Stimulated activated naive CD4-positive, alpha-beta T cell treated with Interleukin-2 at 50 U/mL for 16 hours (primary cell): ENCODE data around the gene SLC25A38.
"Not testable (repeated sequence)": the region's sequence is repeated elsewhere in the genome, so short reads cannot be mapped to it uniquely, and the experiment has no call there.

ENCODE experiments used
- DNase-seq: peaks from one replicate; lab custom pipeline; 2025; lab: John Stamatoyannopoulos, UW

Gene SLC25A38

DNA sequence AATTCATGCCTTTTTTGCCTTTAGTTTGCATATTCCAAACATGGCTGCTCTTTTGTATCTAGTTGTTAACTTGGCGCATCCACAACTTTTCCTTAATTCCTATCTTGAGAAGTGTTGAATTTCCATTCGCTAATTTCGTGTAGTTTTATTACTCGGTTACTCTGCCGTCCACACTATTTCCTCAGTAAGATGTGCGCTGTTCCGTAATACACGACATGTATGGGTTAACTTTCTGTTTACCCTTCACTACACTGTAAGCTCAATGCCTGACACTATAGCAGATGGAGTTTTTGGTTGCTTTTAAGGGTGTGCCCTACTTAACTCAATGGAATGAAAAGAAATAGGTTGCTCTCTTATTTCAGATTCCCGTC is 24.1 kb downstream of the SLC25A38 start:
- DNase-seq, result no peak

DNA sequence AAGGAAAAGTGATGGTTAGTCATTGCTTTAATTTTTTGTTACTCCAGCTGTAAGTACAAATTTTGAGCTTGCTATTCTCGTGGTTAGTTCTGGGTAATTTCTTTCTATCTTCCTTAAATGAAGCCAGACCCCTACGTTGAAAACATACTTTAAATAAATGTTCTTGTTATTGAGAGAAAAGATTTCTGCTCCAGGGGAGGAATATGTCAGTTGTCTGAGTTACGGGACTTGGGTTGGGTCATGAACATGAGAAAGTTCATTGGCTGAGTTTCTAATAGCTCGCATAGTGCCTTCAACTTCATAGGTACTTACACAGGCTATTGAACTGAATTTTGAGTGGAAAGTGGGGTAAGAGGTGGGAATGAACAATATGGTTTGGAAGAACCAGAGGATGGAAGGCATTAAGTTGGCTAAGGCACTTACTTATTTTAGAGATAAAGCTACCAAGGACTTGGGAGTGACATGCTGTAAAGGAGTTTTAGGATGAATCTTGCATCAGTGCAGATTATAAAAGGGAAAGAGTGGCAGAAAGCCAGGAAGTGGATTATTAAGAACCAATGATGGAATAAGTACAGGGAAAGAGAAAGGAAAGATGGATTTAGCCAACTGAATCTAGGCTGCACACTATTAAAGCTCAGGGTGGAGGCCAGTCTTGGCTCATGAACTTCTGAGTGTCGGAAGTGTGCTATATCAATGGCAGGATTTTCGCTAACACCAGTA is 24.8 kb downstream of the SLC25A38 start:
- no peak for DNase-seq

DNA sequence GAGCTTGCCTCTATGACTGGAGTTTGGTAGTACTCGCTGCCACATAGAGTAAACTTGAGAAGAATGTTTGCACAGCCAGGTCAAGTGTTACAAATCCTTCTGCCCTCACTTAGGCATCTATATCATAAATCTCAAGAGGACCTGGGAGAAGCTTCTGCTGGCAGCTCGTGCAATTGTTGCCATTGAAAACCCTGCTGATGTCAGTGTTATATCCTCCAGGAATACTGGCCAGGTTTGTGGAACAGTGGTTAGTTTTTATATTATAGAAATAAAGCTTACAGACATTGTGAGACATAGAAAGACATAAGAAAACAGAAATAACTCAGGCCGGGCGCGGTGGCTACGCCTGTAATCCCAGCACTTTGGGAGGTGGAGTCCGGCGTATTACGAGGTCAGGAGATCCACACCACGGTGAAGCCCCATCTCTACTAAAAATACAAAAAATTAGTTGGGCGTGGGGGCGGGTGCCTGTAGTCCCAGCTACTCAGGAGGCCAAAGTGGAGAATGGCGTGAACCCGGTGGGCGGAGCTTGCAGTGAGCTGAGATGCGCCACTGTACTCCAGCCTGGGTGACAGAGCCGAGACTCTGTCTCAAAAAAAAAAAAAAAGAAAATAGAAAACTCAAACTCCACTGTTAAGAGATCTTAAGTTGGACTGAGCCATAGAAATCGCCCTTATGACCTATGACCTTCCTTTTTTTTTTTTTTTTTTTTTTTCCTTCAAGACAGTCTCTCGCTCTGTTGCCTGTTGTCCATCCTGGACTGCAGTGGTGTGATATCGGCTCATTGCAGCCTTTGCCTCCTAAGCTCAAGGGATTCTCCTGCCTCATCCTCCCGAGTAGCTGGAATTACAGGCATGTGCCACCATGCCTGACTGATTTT is 25.6 kb downstream of the SLC25A38 start:
- DNase-seq, result peak; percentile 59

DNA sequence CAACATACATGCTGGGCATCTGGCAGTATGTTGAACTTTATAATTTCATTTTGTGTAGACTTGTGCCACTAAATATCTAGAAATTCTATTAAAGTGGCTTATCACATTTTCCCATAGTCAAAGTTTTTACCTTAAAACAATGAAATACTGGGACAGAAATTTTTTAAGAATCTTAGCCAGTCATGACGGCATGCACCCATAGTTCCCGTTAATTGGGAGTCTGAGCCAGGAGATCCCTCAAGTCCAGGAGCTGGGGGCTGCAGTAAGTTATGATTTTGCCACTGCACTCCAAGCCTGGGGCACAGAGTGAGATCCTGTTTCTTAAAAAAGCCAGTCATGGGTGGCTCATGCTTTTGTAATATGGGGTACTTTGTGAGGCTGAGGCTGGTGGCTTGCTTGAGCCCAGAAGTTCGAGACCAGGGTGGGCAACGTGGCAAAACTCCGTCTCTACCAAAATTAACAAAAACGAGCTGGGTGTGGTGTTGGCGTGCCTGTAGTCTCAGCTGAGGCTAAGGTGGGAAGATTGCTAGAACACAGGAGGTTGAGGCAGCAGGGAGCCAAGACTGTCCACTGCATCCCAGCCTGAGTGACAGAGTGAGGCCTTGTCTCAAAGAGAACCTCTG is 26.5 kb downstream of the SLC25A38 start:
- DNase-seq, result no peak

DNA sequence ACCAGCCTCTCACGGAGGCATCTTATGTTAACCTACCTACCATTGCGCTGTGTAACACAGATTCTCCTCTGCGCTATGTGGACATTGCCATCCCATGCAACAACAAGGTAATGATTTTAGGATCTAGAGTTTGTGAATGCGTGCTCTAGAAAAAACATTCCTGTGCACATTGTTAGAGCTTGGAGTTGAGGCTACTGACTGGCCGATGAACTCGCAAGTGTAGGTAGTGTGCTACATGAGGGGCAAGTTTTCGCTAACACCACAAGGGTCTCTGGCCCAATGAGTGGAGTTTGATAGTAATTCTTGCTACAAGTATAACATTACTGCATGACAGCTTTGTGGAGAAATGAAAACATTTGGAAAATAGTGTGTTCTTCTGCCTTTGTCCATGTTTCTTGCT is 27.7 kb downstream of the SLC25A38 start:
- DNase-seq, result no peak

DNA sequence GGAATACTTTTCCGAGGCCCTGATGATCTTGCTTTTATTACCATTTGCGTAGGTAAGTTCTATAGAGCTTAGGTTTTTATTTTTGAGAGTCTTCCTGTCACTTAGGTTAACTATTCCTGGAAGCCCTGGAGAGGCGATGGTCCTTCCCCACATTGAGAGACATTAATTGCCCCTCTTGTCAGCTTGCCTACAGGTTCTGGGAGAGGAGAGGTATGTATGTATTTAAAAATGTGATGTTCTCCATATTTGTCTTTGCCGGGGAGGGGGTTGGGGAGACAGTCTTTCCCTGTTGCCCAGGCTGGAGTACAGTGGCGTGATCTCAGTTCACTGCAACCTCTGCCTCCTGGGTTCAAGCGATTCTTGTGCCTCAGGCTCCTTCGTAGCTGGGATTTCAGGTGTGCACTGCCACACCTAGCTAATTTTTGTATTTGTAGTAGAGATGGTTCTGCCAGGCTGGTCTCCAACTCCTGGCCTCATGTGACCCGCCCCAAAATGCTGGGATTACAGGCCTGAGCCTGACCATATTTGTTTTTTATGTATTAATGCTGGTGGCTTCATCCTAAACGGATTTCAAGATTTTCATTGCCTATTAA is 29.6 kb downstream of the SLC25A38 start:
- DNase-seq, result no peak

DNA sequence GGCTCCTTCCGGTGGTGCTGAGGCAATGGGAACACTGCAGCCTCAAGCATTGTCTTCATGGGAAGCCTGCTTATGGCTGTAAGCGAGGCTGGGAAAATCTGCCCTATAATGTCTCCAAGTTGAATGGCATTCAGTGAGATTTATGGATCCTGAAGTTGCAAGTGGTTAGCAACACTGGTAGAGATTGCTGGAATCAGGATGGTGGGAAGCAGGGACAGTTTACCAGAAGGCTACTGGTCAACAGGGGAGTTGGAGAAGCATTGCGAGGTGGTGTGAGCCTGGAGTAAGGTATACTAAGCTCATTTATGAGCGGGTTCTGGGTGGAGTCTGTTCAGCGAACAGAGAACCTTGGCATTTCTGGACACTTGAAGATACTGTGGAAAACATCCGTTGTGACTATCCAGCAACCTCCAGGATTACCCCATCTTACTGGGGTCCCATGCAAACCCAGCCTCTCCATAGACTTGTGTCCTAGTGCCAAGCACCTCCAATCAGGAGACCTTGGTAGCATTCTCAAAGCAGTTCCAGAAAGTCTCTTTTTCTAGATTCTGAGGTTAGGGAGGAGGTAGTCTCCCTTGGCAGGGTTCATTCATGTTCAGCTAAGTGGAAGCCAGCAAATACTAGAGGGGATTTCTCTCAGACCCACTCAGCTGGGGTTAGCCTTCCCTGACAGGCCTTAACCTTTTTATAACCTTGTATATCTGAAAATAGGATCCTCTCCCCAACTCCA is 30.7 kb downstream of the SLC25A38 start:
- DNase-seq, result no peak

DNA sequence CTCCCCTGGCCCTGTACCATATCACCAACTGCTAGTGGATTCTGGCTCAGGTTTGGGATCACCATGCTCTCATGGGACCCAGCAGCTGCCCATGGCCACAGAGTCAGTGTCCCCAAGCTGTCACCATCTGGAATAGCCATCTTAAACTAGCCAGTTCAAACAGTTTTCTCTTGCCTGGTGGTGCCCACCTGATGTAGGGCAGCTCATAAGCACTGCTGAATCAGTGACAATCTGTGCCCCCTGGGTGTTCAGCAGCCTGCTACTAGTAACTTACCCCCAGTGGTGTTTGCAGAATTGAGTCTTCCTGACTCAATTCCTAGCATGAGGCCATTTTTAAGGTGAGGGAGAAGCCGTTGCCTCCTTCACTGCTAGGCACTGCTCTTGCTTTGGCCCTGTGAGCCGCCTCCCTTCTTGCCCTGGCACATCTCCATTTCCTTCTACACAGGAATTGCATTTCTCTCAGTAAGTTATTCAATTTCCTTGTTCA is 31.3 kb downstream of the SLC25A38 start:
- no peak for DNase-seq

DNA sequence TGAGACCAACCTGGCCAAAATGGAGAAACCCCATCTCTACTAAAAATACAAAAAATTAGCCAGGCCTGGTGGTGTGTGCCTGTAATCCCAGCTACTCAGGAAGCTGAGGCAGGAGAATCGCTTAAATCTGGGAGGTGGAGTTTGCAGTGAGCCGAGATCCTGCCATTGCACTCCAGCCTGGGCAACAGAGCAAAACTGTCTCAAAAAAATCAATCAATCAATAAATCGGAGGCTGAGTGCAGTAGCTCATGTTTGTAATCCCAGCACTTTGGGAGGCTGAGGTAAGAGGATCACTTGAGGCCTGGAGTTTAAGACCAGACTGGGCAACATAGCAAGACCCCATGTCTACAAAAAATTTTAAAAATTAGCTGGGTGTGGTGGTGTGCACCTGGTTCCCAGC is 32.1 kb downstream of the SLC25A38 start:
- DNase-seq, result not testable (repeated sequence)

DNA sequence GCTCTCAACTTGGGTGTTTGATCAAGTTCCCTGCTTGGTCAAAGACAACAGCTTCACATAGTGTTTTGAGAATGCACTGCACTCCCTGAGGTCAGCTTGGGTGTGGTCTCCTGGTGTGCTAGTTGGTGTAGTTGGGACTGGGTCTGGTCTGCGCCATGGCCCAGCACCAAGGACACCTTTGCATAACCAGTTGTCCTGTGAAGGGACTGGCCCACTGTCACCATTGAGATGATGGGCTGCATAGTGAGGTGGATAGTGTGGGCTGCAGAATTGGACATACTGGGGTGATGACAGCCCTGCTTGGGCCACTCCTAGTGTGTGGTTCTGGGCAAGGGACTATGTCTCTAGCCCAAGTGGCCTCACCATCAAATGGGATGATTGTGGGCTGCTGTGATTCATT is 32.8 kb downstream of the SLC25A38 start:
- DNase-seq, result peak; percentile 14

DNA sequence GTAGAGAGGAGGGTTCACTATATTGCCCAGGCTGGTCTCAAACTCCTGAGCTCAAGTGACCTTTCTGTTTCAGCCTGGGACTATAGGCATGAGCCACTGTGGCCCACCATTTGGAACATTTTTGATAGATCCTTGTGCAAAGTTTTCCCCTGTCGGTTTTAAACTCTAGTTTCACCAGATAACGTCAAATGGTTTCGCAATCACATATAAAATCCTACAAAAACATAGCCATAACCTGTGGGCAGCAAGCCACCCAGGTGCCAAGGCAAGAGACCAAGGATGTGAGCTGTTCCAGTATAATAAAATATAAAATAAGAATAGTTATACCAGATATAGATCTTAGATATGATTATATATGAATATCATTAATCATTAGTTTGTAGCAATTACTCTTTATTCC is 33.8 kb downstream of the SLC25A38 start:
- not testable (repeated sequence) for DNase-seq

DNA sequence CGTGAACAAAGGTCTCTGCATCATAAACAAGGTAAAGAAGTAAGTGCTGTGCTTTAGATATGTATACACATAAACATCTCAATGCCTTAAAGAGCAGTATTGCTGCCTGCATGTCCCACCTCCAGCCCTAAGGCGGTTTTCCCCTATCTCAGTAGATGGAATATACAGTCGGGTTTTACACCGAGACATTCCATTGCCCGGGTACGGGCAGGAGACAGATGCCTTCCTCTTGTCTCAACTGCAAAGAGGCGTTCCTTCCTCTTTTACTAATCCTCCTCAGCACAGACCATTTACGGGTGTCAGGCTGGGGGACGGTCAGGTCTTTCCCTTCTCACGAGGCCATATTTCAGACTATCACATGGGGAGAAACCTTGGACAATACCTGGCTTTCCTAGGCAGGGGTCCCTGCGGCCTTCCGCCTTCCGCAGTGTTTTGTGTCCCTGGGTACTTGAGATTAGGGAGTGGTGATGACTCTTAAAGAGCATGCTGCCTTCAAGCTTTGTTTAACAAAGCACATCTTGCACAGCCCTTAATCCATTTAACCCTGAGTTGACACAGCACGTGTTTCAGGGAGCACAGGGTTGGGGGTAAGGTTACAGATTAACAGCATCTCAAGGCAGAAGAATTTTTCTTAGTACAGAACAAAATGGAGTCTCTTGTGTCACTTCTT is 35.5 kb downstream of the SLC25A38 start:
- DNase-seq, result not testable (repeated sequence)

DNA sequence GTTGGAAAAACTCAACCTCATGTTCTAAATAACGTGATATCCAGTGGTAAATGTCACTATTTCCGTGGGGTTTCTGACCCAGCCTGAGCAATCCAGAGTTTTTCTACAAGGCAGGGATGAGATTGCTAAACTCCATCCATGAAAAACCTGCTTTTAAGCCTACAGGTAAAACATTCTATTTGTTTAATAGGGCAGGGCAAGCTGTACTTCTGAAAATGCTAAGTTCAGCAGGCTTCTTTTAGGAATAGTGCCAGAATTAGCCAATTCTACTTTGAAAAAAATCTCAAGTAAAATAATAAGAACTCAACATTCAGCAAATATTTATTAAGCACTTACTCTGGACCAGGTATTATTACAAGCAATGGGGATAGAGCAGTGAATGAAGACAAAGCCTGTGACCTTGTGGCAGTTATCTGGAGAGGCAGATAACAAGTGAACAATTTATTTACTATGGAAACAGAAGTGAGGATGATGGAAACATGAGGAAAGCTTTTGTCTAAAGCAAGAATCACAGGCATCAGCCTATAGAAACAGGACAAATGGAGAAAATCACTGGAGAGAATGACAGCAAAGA is 36.7 kb downstream of the SLC25A38 start:
- DNase-seq, result no peak

DNA sequence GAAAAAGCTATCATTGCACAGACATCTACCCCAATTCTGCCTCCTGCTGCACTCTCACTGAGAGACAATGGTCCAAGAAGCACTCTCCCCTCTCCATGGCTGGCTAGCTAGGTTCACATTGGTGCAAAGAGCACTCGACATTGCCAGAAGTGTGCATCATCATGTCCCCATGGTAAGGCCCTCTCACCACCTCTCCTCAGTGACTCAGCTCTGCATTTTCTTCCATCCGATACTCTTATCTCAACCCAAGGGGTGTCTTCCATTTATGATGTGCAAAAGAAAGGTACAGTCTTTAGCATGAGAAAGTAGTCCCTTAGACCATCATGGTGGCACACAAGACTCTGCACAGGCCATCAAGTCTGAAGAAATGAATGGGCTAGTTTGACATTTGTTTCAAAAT is 37.4 kb downstream of the SLC25A38 start:
- DNase-seq, result no peak

DNA sequence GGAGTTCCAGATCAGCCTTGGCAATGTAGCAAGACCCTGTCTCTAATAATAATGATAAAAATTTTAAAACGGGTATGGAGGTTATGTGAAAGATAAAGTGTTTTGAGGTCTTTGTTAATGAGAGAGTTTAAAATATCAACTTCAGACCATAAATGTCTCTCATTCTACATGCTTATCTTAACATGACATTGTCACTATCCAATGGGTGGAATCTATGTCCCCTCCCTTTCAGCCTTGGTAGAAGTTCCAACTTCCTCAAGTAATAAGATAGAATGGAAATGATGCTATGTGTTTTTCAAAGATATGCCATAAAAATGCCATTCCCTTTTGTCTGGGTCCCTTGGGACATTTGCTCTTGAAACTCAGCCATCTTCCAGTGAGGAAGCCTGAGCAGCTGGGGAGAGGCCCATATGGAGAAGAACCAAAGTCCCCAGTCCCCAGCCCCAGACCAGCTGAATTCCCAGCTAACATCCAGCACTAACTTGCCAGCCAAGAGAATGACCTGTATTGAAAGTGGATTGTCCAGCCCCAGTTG is 40.3 kb downstream of the SLC25A38 start:
- no peak for DNase-seq

DNA sequence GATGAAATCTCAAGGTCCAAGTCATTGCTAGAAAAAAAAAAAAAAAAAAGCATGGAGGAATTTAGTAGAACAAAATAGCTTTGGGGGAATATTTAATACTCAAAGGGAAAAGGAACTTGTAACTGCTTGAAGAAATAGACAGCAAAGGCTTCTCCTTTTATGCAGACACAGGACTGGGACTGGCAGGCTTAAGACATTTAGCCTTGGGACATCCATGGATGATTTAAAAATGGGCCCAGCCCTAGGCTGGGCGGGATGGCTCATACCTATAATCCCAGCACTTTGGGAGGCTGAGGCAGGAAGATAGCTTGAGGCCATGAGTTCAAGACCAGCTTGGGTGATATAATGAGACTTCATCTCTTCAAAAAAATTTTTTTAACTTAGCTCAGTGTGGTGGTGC is 43.1 kb downstream of the SLC25A38 start:
- DNase-seq, result no peak

DNA sequence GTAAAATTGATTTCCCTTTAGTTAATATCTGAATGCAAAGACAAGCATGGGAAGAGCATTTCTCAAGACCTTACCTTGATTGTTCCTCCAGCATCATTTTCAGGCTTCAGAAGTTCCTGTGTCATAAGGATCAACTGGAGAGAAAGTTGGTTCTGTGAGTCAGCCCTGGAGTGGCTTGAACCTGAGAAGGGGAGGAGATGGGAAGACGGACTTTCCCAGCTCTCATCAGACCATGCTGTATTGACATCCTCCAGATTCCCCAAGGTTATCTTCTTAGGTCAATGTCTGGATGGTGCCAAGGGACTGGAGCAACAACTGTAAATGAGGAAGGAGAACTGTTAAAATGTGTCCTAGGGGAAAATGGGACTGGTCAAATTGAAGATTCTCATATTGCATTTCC is 44.3 kb downstream of the SLC25A38 start:
- no peak for DNase-seq

DNA sequence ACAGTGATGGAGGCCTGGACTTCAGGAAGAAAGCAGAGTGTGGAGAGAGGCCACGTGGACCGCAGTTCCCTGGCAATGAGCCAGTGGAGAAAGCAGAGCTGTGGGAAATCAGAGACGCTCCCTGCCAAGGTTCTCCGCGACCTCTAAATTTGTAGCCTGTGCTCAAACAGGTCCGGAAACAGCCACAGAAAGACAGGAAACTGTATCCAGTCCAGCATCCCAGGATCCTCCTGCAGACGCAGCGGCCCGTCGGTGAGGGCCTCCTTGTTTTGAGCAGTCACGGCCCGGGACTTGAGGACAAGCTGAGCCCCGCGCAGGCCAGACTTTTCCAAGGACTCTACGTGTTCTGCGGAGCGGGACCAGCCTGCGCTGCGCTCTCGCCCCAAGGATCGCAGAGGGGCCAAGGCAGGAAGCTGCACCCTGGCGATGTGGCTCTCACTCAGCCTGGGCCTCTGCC is 45.6 kb downstream of the SLC25A38 start:
- no peak for DNase-seq

DNA sequence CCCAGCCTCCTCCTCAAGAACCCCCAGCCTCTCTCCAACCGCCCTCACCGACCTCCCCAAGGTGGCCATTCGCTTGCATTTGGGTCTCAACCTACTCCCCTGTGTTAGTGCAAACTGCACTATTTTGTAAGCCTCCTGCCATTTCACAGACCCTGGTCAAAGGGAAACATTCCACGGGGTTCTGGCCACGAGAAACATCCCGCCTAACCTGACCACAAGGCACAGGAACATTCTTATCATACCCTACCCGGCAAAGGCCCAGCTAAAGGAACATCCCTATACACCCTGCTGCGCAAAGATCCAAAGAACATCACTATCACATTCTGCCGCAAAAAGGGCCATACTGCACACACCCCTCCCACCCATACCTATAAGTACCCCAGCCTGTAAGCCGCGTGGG is 46.3 kb downstream of the SLC25A38 start:
- no peak for DNase-seq

DNA sequence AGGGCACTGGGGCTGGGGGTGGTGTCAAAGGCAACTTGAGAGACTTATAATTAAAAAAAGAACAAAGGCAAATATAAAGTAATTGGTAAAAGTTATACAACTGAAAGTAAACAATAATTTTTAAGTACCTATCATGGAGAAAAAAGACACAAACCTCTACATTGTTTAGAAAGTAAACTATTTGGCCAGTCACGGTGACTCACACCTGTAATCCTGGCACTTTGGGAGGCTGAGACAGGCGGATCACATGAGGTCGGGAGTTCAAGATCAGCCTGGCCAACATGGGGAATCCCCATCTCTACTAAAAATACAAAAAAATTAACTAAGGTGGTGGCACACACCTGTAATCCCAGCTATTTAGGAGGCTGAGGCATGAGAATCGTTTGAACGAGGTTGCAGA is 49.2 kb downstream of the SLC25A38 start:
- no peak for DNase-seq
